ENCODE measurements around the gene RAB17.

The RAB17 gene

DNA sequence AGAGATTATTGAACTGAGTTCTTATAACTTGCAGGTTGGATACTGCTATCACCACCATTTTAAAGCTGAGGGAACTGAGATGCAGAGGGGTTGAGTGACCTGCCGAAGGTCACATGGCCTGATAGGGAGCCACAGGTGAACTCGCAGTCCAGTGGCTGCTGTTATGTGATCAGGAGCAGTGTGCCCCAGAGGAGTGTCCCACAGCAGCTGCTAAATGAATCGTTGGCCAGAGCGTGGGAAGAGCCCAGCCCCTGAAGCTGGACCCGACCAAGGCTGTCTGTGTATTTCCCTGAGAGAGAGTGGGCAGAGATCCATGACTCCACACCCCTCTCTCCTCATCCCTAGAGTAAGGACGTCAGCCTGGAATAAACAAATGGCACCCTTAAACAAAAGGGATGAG, 50.9 kb downstream of the RAB17 start:
- no peak for ATAC-seq
- TF ChIP-seq SNAI2 (CRISPR knock-in tag; IDR thresholded peaks at IDR 0.05) (no peak), ZFP3 (CRISPR knock-in tag; IDR thresholded peaks at IDR 0.05) (no peak), ESRRG (CRISPR knock-in tag; IDR thresholded peaks at IDR 0.05) (no peak), ZNF8 (CRISPR knock-in tag; IDR thresholded peaks at IDR 0.05) (no peak), ARNTL (CRISPR knock-in tag; IDR thresholded peaks at IDR 0.05; ENCODE audit: borderline replicate concordance, low read depth) (no peak), ZNF70 (CRISPR knock-in tag; IDR thresholded peaks at IDR 0.05) (no peak), ISL1 (CRISPR knock-in tag; IDR thresholded peaks at IDR 0.05) (no peak), GLIS3 (CRISPR knock-in tag; IDR thresholded peaks at IDR 0.05) (no peak), PPARA (CRISPR knock-in tag; IDR thresholded peaks at IDR 0.05; ENCODE audit: borderline replicate concordance) (no peak), PATZ1 (CRISPR knock-in tag; IDR thresholded peaks at IDR 0.05; ENCODE audit: borderline replicate concordance) (no peak), CSDC2 (CRISPR knock-in tag; IDR thresholded peaks at IDR 0.05) (no peak), BACH2 (CRISPR knock-in tag; IDR thresholded peaks at IDR 0.05; ENCODE audit: borderline replicate concordance) (no peak), RARB (CRISPR knock-in tag; IDR thresholded peaks at IDR 0.05) (no peak), OSR1 (CRISPR knock-in tag; IDR thresholded peaks at IDR 0.05) (no peak), ZNF565 (CRISPR knock-in tag; conservative IDR thresholded peaks at IDR 0.05; ENCODE audit: low read depth) (no peak)
- TF ChIP-seq, protein P1, sequence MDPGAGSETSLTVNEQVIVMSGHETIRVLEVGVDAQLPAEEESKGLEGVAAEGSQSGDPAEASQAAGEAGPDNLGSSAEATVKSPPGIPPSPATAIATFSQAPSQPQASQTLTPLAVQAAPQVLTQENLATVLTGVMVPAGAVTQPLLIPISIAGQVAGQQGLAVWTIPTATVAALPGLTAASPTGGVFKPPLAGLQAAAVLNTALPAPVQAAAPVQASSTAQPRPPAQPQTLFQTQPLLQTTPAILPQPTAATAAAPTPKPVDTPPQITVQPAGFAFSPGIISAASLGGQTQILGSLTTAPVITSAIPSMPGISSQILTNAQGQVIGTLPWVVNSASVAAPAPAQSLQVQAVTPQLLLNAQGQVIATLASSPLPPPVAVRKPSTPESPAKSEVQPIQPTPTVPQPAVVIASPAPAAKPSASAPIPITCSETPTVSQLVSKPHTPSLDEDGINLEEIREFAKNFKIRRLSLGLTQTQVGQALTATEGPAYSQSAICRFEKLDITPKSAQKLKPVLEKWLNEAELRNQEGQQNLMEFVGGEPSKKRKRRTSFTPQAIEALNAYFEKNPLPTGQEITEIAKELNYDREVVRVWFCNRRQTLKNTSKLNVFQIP (CRISPR knock-in tag; IDR thresholded peaks at IDR 0.05; ENCODE audit: borderline replicate concordance, low read depth), result no peak
- TF ChIP-seq, protein P2, sequence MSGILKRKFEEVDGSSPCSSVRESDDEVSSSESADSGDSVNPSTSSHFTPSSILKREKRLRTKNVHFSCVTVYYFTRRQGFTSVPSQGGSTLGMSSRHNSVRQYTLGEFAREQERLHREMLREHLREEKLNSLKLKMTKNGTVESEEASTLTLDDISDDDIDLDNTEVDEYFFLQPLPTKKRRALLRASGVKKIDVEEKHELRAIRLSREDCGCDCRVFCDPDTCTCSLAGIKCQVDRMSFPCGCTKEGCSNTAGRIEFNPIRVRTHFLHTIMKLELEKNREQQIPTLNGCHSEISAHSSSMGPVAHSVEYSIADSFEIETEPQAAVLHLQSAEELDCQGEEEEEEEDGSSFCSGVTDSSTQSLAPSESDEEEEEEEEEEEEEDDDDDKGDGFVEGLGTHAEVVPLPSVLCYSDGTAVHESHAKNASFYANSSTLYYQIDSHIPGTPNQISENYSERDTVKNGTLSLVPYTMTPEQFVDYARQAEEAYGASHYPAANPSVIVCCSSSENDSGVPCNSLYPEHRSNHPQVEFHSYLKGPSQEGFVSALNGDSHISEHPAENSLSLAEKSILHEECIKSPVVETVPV (CRISPR knock-in tag; IDR thresholded peaks at IDR 0.05), result no peak

- ATAC-seq, result no peak
- TF ChIP-seq PATZ1 (CRISPR knock-in tag; IDR thresholded peaks at IDR 0.05; ENCODE audit: borderline replicate concordance), result no peak
- no peak for TF ChIP-seq ZNF8 (CRISPR knock-in tag; IDR thresholded peaks at IDR 0.05)
- TF ChIP-seq OSR1 (CRISPR knock-in tag; IDR thresholded peaks at IDR 0.05), result no peak
- no peak for TF ChIP-seq ISL1 (CRISPR knock-in tag; IDR thresholded peaks at IDR 0.05)
- no peak for TF ChIP-seq GLIS3 (CRISPR knock-in tag; IDR thresholded peaks at IDR 0.05)
- no peak for TF ChIP-seq ZNF70 (CRISPR knock-in tag; IDR thresholded peaks at IDR 0.05)
- TF ChIP-seq, protein P3, sequence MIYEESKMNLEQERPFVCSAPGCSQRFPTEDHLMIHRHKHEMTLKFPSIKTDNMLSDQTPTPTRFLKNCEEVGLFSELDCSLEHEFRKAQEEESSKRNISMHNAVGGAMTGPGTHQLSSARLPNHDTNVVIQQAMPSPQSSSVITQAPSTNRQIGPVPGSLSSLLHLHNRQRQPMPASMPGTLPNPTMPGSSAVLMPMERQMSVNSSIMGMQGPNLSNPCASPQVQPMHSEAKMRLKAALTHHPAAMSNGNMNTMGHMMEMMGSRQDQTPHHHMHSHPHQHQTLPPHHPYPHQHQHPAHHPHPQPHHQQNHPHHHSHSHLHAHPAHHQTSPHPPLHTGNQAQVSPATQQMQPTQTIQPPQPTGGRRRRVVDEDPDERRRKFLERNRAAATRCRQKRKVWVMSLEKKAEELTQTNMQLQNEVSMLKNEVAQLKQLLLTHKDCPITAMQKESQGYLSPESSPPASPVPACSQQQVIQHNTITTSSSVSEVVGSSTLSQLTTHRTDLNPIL (CRISPR knock-in tag; IDR thresholded peaks at IDR 0.05; ENCODE audit: low read depth), result no peak
- TF ChIP-seq PPARA (CRISPR knock-in tag; IDR thresholded peaks at IDR 0.05; ENCODE audit: borderline replicate concordance), result no peak
- no peak for TF ChIP-seq ZC3H10 (CRISPR knock-in tag; IDR thresholded peaks at IDR 0.05)
- TF ChIP-seq, protein P2 (CRISPR knock-in tag; IDR thresholded peaks at IDR 0.05), result no peak
- TF ChIP-seq ZFP3 (CRISPR knock-in tag; IDR thresholded peaks at IDR 0.05), result no peak
- no peak for TF ChIP-seq ARNTL (CRISPR knock-in tag; IDR thresholded peaks at IDR 0.05; ENCODE audit: borderline replicate concordance, low read depth)
Observed at GRCh38 chr2:237538901-237539300, 51.6 kb downstream of the RAB17 start.

Data from SK-N-SH treated with all-trans-retinoic acid at 6 μM for 48 hours (cell line).